ENCODE results near the gene TMEM61. TPM values are rescaled to one million over a fixed set of nuclear protein-coding genes. Genes with fewer than 3 reads are reported as not detected.

The TMEM61 gene
- total RNA-seq, 2 donors from 2014 or later: not detected

- Histone ChIP-seq H3K4me3 (no peak overlapping the region), H3K4me1 (peaks cover 0 to 7% of the 10 kb centered on the region in 2 donors), H3K9me3 (no peaks in the 10 kb centered on the region), H3K27ac (no peak overlapping the region), H3K27me3 (no peaks in the 10 kb centered on the region), H3K36me3 (no peaks in the 10 kb centered on the region)
- TF ChIP-seq, protein P1, sequence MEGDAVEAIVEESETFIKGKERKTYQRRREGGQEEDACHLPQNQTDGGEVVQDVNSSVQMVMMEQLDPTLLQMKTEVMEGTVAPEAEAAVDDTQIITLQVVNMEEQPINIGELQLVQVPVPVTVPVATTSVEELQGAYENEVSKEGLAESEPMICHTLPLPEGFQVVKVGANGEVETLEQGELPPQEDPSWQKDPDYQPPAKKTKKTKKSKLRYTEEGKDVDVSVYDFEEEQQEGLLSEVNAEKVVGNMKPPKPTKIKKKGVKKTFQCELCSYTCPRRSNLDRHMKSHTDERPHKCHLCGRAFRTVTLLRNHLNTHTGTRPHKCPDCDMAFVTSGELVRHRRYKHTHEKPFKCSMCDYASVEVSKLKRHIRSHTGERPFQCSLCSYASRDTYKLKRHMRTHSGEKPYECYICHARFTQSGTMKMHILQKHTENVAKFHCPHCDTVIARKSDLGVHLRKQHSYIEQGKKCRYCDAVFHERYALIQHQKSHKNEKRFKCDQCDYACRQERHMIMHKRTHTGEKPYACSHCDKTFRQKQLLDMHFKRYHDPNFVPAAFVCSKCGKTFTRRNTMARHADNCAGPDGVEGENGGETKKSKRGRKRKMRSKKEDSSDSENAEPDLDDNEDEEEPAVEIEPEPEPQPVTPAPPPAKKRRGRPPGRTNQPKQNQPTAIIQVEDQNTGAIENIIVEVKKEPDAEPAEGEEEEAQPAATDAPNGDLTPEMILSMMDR (IDR thresholded peaks at IDR 0.05): no peak
- no peak for DNase-seq (ENCODE audit: low spot score)
Observed at GRCh38 chr1:55034476-55035133, 54.2 kb downstream of the TMEM61 start.

DNA sequence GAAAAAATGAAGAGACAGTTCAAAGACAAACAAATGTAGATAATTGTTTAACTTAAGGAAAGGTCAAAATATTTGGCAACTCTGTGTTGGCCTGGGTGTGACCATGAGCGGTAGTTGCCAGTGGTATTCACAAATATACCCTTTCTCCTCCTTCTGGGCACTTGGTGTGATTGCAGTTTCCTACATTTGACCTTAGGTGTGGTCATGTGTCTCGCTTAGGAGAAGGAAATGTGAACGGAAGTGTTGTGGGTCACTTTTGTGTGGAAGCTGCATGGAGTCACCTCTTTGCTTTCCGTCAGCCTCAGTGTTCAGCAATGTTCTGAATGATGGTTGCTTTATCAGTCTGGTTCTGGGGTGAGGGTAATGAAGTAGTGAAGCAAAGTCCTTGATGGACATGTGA, 55.5 kb downstream of the TMEM61 start:
- H3K36me3 ChIP-seq: no peaks in the 10 kb centered on the region

GRCh38 chr1:55037733-55038551, 57.5 kb downstream of the TMEM61 start:
- no peak overlapping the region for H3K27ac ChIP-seq
- no peaks in the 10 kb centered on the region for H3K27me3 ChIP-seq

More for the DNA sequence above, 55.5 kb downstream of the TMEM61 start:
- H3K27ac ChIP-seq: no peak overlapping the region
- H3K27me3 ChIP-seq: no peaks in the 10 kb centered on the region
- no peak for DNase-seq (ENCODE audit: low spot score)
- H3K4me3 ChIP-seq: no peak overlapping the region
- TF ChIP-seq, protein P1 (IDR thresholded peaks at IDR 0.05): no peak
- H3K9me3 ChIP-seq: no peaks in the 10 kb centered on the region
- H3K4me1 ChIP-seq: peaks cover 0 to 11% of the 10 kb centered on the region in 2 donors

GRCh38 chr1:55038552-55038838, 58.1 kb downstream of the TMEM61 start:
- H3K4me3 ChIP-seq: no peak overlapping the region
- H3K9me3 ChIP-seq: no peaks in the 10 kb centered on the region
- H3K27ac ChIP-seq: no peak overlapping the region
- TF ChIP-seq, protein P1 (IDR thresholded peaks at IDR 0.05): no peak
- H3K27me3 ChIP-seq: no peaks in the 10 kb centered on the region
- H3K36me3 ChIP-seq: no peaks in the 10 kb centered on the region
- peaks cover 0 to 11% of the 10 kb centered on the region in 2 donors for H3K4me1 ChIP-seq
- no peak for DNase-seq (ENCODE audit: low spot score)

More at GRCh38 chr1:55037733-55038551, 57.5 kb downstream of the TMEM61 start:
- TF ChIP-seq, protein P1 (IDR thresholded peaks at IDR 0.05): no peak
- Histone ChIP-seq H3K36me3 (no peaks in the 10 kb centered on the region), H3K4me3 (no peak overlapping the region), H3K9me3 (no peaks in the 10 kb centered on the region), H3K4me1 (peaks cover 0 to 11% of the 10 kb centered on the region in 2 donors)
- DNase-seq (ENCODE audit: low spot score): no peak

DNA sequence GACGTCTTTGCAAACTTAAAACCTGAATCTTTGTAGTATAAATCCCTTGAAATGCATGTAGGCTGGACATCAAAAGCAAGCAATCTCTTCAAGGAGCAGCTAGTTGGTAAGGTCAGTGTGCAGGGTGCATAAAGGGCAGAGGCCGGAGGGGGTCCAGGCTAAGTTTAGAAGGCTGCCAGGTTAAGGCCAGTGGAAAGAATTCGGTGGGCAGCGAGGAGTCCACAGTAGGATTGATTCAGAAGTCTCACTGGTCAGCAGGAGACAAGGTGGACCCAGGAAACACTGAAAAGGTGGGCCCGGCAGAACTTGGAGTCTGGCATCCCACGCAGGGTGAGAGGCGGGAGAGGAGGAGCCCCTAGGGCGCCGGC, 58.5 kb downstream of the TMEM61 start:
- Histone ChIP-seq H3K4me1 (peaks cover 0 to 11% of the 10 kb centered on the region in 2 donors), H3K27ac (no peak overlapping the region), H3K9me3 (no peaks in the 10 kb centered on the region), H3K4me3 (peak overlapping the region in 1 of 2 donors; percentile 21), H3K27me3 (no peaks in the 10 kb centered on the region), H3K36me3 (no peaks in the 10 kb centered on the region)
- DNase-seq (ENCODE audit: low spot score): no peak
- TF ChIP-seq, protein P1 (IDR thresholded peaks at IDR 0.05): no peak
